HCT116 (cell line): ENCODE measurements around the gene ZNF134. TPM values are rescaled to one million over a fixed set of nuclear protein-coding genes. Genes with fewer than 3 reads are reported as not detected.
A peak's percentile ranks its signal among the peaks of the same experiment; 100 is the strongest.

ENCODE experiments used
- ATAC-seq: fragments of 200-7000 bp; cut with Tn5 transposase; 2 replicates; pipeline ENCODE4 v1.9.1; 2020; ENCODE audit warnings: mild to moderate bottlenecking, moderate library complexity
- BruUV-seq: library from RNA; stranded (reverse); fragments of 400-500 nt; replicated peaks from 2 replicates; lab custom pipeline; 2021; lab: Mats Ljungman, UMichigan
- CTCF ChIA-PET: fragments of 300-600 bp; sonication (Branson Sonifier 250); formaldehyde crosslinking; loops from one replicate; lab custom pipeline; 2021; ENCODE audit warnings: antibody characterized with exemption; lab: Charles Lee
- POLR2A ChIA-PET: fragments of 300-600, 350-600 bp; sonication (Branson Sonifier 250); formaldehyde crosslinking; loops from one replicate; lab custom pipeline; 2021; ENCODE audit warnings: antibody characterized with exemption; lab: Charles Lee
- RAD21 ChIA-PET, 2 experiments: fragments of 300-600 bp; sonication (Branson Sonifier 250); formaldehyde crosslinking; loops; one replicate each; lab custom pipeline; 2023; ENCODE audit warnings: low total read pairs in 2 of 2; ENCODE audit not compliant: uncharacterized antibody in 2 of 2, unreplicated experiment in 2 of 2, low non-redundant PET in 1 of 2; lab: Charles Lee
- DNase-seq: peaks from one replicate; pipeline ENCODE4 v3.0.0-alpha.2; 2010; ENCODE audit warnings: low read depth, low spot score
- H2AFZ ChIP-seq: fragments of 200-600 bp; shearing (Covaris generic), sonication (generic); 2 replicates; pipeline ENCODE4 v1.6.1; 2017; ENCODE audit warnings: low read depth, mixed run types, mixed read lengths, antibody characterized with exemption, low read length; ENCODE audit not compliant: poor library complexity, severe bottlenecking
- H3K27ac ChIP-seq: 2 replicates; pipeline ENCODE4 v1.5.1; 2012; ENCODE audit warnings: low read depth, low read length
- H3K27me3 ChIP-seq: fragments of 200-600 bp; sonication (generic); 2 replicates; pipeline ENCODE4 v1.6.1; 2016; ENCODE audit warnings: mixed run types, low read length, mixed read lengths; ENCODE audit not compliant: insufficient read depth
- H3K36me3 ChIP-seq, 2 experiments: fragments of 200-500 bp in 1 of 2; fragments of 200-600 bp in 1 of 2; sonication (Bioruptor generic) in 1 of 2; sonication (generic) in 1 of 2; 2 replicates each; pipeline versions ENCODE4 v1.5.1 to v1.6.1; 2014 to 2016; ENCODE audit warnings: low read length in 2 of 2, inconsistent platforms in 1 of 2, mixed read lengths in 1 of 2, mixed run types in 1 of 2; ENCODE audit not compliant: insufficient read depth in 2 of 2, control insufficient read depth in 1 of 2
- H3K4me1 ChIP-seq, 2 experiments: fragments of 200-600 bp in 1 of 2; sonication (generic) in 1 of 2; 2 replicates each; pipeline versions ENCODE4 v1.5.1 to v1.6.1; 2012 to 2017; ENCODE audit warnings: low read length in 2 of 2, inconsistent platforms in 1 of 2, mild to moderate bottlenecking in 1 of 2, mixed read lengths in 1 of 2, mixed run types in 1 of 2, moderate library complexity in 1 of 2; ENCODE audit not compliant: insufficient read depth in 2 of 2, control insufficient read depth in 1 of 2
- H3K4me2 ChIP-seq: fragments of 200-600 bp; sonication (generic); 2 replicates; pipeline ENCODE4 v1.6.1; 2017; ENCODE audit warnings: mixed run types, low read length, mixed read lengths
- H3K4me3 ChIP-seq, 2 experiments: fragments of 200-600 bp in 1 of 2; sonication (generic) in 1 of 2; replicated peaks in 1 of 2; 2 replicates each; pipeline ENCODE4 v1.5.1; 2011 to 2016; ENCODE audit warnings: low read length in 2 of 2, control low read depth in 1 of 2, low read depth in 1 of 2, mild to moderate bottlenecking in 1 of 2, mixed read lengths in 1 of 2, mixed run types in 1 of 2
- H3K79me2 ChIP-seq: fragments of 200-600 bp; sonication (generic); 2 replicates; pipeline ENCODE4 v1.6.1; 2017; ENCODE audit warnings: mild to moderate bottlenecking, mixed run types, low read length, moderate library complexity, mixed read lengths; ENCODE audit not compliant: insufficient read depth
- H3K9ac ChIP-seq: fragments of 200-600 bp; sonication (generic); 2 replicates; pipeline ENCODE4 v1.6.1; 2016; ENCODE audit warnings: low read length, mixed read lengths
- H3K9me2 ChIP-seq: fragments of 200-600 bp; sonication (generic), shearing (Covaris generic); 2 replicates; pipeline ENCODE4 v1.6.1; 2017; ENCODE audit warnings: mixed run types, mild to moderate bottlenecking, moderate library complexity; ENCODE audit not compliant: insufficient read depth
- H3K9me3 ChIP-seq, 2 experiments: fragments of 200-500 bp in 1 of 2; fragments of 200-600 bp in 1 of 2; sonication (Bioruptor generic) in 1 of 2; sonication (generic) in 1 of 2; 2 replicates each; pipeline ENCODE4 v1.6.1; 2014 to 2017; ENCODE audit warnings: low read length in 2 of 2, mixed read lengths in 2 of 2, inconsistent platforms in 1 of 2, low read depth in 1 of 2, mild to moderate bottlenecking in 1 of 2, mixed run types in 1 of 2, moderate library complexity in 1 of 2; ENCODE audit not compliant: control insufficient read depth in 1 of 2, insufficient read depth in 1 of 2
- H4K20me1 ChIP-seq: fragments of 200-600 bp; sonication (generic), shearing (Covaris generic); 2 replicates; pipeline ENCODE4 v1.6.1; 2017; ENCODE audit warnings: mixed run types, mild to moderate bottlenecking, moderate library complexity; ENCODE audit not compliant: insufficient read depth
- CBX3 ChIP-seq: IDR thresholded peaks from 2 replicates; pipeline ENCODE4 v1.6.1; 2012; ENCODE audit warnings: low read depth
- CEBPB ChIP-seq: IDR thresholded peaks from 2 replicates; pipeline ENCODE4 v1.6.1; 2012; ENCODE audit warnings: low read depth
- EGR1 ChIP-seq: IDR thresholded peaks from 2 replicates; pipeline ENCODE4 v1.6.1; 2012; ENCODE audit warnings: low read depth
- ELF1 ChIP-seq: IDR thresholded peaks from 2 replicates; pipeline ENCODE4 v1.6.1; 2012; ENCODE audit warnings: low read depth, borderline replicate concordance
- EZH2 ChIP-seq: fragments of 200-600 bp; sonication (generic); IDR thresholded peaks from 2 replicates; pipeline ENCODE4 v1.6.1; 2017; ENCODE audit warnings: antibody characterized with exemption, mixed run types
- EZH2phosphoT487 ChIP-seq: fragments of 200-600 bp; IDR thresholded peaks from 2 replicates; pipeline ENCODE4 v1.6.1; 2018; ENCODE audit warnings: antibody characterized with exemption, borderline replicate concordance
- POLR2A ChIP-seq: IDR thresholded peaks from 2 replicates; pipeline ENCODE4 v1.7.0; 2011; ENCODE audit warnings: borderline replicate concordance; ENCODE audit not compliant: insufficient read depth, insufficient read length; ENCODE audit errors: extremely low read depth
- POLR2AphosphoS5 ChIP-seq: IDR thresholded peaks from 2 replicates; pipeline ENCODE4 v1.6.1; 2011; ENCODE audit warnings: mild to moderate bottlenecking, low read depth, low read length, moderate library complexity
- SIN3A ChIP-seq: IDR thresholded peaks from 2 replicates; pipeline ENCODE4 v1.6.1; 2012; ENCODE audit warnings: low read depth
- SP1 ChIP-seq: IDR thresholded peaks from 2 replicates; pipeline ENCODE4 v1.6.1; 2012; ENCODE audit warnings: low read depth
- SRF ChIP-seq: IDR thresholded peaks from 2 replicates; pipeline ENCODE4 v1.6.1; 2012; ENCODE audit warnings: low read depth
- ZFX ChIP-seq: fragments of 450-650 bp; IDR thresholded peaks from 2 replicates; pipeline ENCODE4 v1.6.1; 2017
- intact Hi-C: fragments of 100-400 bp; cut with micrococcal nuclease; formaldehyde crosslinking; loops from 2 replicates; pipeline ENCODE4 v1.10.0; 2022
- total RNA-seq: library from RNA; stranded (reverse); gene quantifications from one replicate; pipeline ENCODE4 v1.2.1, GENCODE V29; 2021; ENCODE audit not compliant: unreplicated experiment
- TF ChIP-seq, protein P1 (sequence below): IDR thresholded peaks from 2 replicates; pipeline ENCODE4 v1.6.1; 2011; ENCODE audit warnings: mild to moderate bottlenecking, low read length, moderate library complexity; ENCODE audit not compliant: insufficient replicate concordance; ENCODE audit errors: extremely low read depth
- TF ChIP-seq, protein P2 (sequence below), 3 experiments: fragments of 200-600 bp in 1 of 3; sonication (generic) in 1 of 3; IDR thresholded peaks in 2 of 3; conservative IDR thresholded peaks in 1 of 3; 2 replicates each; pipeline ENCODE4 v1.5.1; 2012 to 2017; ENCODE audit warnings: low read depth in 2 of 3, low read length in 2 of 3, antibody characterized with exemption in 1 of 3, borderline replicate concordance in 1 of 3, control low read depth in 1 of 3, mild to moderate bottlenecking in 1 of 3, mixed read lengths in 1 of 3, mixed run types in 1 of 3, moderate library complexity in 1 of 3; ENCODE audit not compliant: insufficient read depth in 1 of 3
- TF ChIP-seq, protein P3 (sequence below): IDR thresholded peaks from 2 replicates; pipeline ENCODE4 v1.6.1; 2012; ENCODE audit warnings: low read depth
- TF ChIP-seq, protein P4 (sequence below): IDR thresholded peaks from 2 replicates; pipeline ENCODE4 v1.6.1; 2012

Gene ZNF134
- total RNA-seq, 1 experiment from 2014 or later, result 8.4 TPM

DNA sequence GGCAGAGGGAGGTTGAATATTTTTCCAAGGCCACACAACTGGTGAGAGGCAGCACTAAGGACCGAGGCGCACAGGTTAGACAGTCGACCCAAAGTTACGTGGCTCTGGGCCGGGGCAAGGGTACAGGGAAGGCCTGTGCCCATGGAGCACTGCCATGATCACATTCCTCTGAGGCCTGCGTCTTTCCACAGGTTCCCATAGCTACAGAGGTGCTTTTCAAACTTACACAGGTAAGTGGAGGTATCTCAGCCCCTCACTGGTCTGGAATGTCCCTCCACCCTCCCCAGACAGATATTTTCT lies 19.7 kb downstream of the ZNF134 start:
- H3K9me3 ChIP-seq, result peaks cover 12 to 18% of the 10 kb centered on the region in 2 experiments; a peak in 2 of 4 replicates
- BruUV-seq, result no TSS peak
- 0 out of 2 replicates have a peak overlapping the region, but pooled peaks have one; percentile 49 for H3K9ac ChIP-seq
- peak overlapping the region; percentile 90 for H3K4me2 ChIP-seq
- CTCF ChIA-PET, result no interaction called here
- no peak for TF ChIP-seq EZH2
- TF ChIP-seq EGR1, result no peak
- TF ChIP-seq, protein P1, sequence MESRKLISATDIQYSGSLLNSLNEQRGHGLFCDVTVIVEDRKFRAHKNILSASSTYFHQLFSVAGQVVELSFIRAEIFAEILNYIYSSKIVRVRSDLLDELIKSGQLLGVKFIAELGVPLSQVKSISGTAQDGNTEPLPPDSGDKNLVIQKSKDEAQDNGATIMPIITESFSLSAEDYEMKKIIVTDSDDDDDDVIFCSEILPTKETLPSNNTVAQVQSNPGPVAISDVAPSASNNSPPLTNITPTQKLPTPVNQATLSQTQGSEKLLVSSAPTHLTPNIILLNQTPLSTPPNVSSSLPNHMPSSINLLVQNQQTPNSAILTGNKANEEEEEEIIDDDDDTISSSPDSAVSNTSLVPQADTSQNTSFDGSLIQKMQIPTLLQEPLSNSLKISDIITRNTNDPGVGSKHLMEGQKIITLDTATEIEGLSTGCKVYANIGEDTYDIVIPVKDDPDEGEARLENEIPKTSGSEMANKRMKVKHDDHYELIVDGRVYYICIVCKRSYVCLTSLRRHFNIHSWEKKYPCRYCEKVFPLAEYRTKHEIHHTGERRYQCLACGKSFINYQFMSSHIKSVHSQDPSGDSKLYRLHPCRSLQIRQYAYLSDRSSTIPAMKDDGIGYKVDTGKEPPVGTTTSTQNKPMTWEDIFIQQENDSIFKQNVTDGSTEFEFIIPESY, result no peak
- TF ChIP-seq ZFX, result no peak
- TF ChIP-seq EZH2phosphoT487, result no peak
- no peak for TF ChIP-seq CEBPB
- no peak for TF ChIP-seq SP1
- no peak for TF ChIP-seq ELF1
- TF ChIP-seq POLR2AphosphoS5, result no peak
- TF ChIP-seq, protein P2, sequence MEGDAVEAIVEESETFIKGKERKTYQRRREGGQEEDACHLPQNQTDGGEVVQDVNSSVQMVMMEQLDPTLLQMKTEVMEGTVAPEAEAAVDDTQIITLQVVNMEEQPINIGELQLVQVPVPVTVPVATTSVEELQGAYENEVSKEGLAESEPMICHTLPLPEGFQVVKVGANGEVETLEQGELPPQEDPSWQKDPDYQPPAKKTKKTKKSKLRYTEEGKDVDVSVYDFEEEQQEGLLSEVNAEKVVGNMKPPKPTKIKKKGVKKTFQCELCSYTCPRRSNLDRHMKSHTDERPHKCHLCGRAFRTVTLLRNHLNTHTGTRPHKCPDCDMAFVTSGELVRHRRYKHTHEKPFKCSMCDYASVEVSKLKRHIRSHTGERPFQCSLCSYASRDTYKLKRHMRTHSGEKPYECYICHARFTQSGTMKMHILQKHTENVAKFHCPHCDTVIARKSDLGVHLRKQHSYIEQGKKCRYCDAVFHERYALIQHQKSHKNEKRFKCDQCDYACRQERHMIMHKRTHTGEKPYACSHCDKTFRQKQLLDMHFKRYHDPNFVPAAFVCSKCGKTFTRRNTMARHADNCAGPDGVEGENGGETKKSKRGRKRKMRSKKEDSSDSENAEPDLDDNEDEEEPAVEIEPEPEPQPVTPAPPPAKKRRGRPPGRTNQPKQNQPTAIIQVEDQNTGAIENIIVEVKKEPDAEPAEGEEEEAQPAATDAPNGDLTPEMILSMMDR (IDR thresholded peaks at IDR 0.05 in 2 of 3, conservative IDR thresholded peaks at IDR 0.05 in 1 of 3; ENCODE audit: borderline replicate concordance in 1 of 3, insufficient read depth in 1 of 3, low read depth in 2 of 3, low read length in 2 of 3), result no peak
- no peak for TF ChIP-seq POLR2A
- no peak for TF ChIP-seq SIN3A
- no peak for TF ChIP-seq CBX3
- TF ChIP-seq, protein P3, sequence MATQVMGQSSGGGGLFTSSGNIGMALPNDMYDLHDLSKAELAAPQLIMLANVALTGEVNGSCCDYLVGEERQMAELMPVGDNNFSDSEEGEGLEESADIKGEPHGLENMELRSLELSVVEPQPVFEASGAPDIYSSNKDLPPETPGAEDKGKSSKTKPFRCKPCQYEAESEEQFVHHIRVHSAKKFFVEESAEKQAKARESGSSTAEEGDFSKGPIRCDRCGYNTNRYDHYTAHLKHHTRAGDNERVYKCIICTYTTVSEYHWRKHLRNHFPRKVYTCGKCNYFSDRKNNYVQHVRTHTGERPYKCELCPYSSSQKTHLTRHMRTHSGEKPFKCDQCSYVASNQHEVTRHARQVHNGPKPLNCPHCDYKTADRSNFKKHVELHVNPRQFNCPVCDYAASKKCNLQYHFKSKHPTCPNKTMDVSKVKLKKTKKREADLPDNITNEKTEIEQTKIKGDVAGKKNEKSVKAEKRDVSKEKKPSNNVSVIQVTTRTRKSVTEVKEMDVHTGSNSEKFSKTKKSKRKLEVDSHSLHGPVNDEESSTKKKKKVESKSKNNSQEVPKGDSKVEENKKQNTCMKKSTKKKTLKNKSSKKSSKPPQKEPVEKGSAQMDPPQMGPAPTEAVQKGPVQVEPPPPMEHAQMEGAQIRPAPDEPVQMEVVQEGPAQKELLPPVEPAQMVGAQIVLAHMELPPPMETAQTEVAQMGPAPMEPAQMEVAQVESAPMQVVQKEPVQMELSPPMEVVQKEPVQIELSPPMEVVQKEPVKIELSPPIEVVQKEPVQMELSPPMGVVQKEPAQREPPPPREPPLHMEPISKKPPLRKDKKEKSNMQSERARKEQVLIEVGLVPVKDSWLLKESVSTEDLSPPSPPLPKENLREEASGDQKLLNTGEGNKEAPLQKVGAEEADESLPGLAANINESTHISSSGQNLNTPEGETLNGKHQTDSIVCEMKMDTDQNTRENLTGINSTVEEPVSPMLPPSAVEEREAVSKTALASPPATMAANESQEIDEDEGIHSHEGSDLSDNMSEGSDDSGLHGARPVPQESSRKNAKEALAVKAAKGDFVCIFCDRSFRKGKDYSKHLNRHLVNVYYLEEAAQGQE, result no peak
- TF ChIP-seq, protein P4, sequence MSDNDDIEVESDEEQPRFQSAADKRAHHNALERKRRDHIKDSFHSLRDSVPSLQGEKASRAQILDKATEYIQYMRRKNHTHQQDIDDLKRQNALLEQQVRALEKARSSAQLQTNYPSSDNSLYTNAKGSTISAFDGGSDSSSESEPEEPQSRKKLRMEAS, result no peak
- TF ChIP-seq SRF, result no peak
- TF ChIP-seq, all 23 proteins: peak for 0
- H3K79me2 ChIP-seq, result no peaks in the 10 kb centered on the region
- ChIA-PET RAD21 (no interaction called here), POLR2A (no interaction called here)
- peaks cover 3 to 7% of the 10 kb centered on the region in 2 experiments; a peak in 2 of 4 replicates for H3K4me1 ChIP-seq
- ATAC-seq (no peak), DNase-seq (no peak)
- no peaks in the 10 kb centered on the region for H3K9me2 ChIP-seq
- intact Hi-C loops, result loop anchor here (2.0 to 10.0 kb wide), 2 partner anchors 47 to 281 kb away; partner anchors contain the start of genes ZNF417 and ZNF551
- H3K27ac ChIP-seq, result no peak overlapping the region
- peak overlapping the region; percentile 76 to 79 for H3K4me3 ChIP-seq
- no peak overlapping the region for H2AFZ ChIP-seq
- H4K20me1 ChIP-seq, result no peaks in the 10 kb centered on the region
- H3K36me3 ChIP-seq, result no peaks in the 10 kb centered on the region; a peak in 1 of 4 replicates
- no peaks in the 10 kb centered on the region for H3K27me3 ChIP-seq
